Measurements from ENCODE around the gene CALY. TPM values are rescaled to one million over a fixed set of nuclear protein-coding genes. Genes with fewer than 3 reads are reported as not detected.

Gene CALY
- total RNA-seq, 1 experiment from 2014 or later: 1.9 TPM

DNA sequence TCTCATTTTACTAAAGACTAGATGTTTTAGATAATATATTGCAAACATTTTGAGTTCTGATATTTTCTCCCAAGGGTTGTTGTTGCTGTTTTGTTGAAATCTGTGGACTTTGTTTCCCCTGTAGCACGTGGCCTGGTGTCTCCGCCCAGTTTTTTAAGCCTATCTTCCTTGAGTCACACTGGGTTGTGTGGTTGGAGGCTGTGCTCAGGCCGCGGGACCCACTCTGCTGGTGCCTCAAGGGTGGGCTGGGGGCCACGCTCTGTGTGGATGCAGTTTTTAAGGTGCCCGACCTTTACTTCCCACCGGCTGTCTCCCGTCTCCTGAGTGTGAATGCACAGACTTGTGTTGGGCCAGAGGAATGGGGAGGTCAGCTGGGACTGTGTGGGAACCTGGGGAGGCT lies 6.2 kb upstream of the CALY start:
- in situ Hi-C loops (cut with HindIII; ENCODE audit: low pct_unique_long_range_greater_than_20kb, low sequenced_read_pairs) (no loop called here), intact Hi-C loops (cut with micrococcal nuclease; ENCODE audit: unreplicated experiment) (no loop called here)
- H3K27me3 ChIP-seq (ENCODE audit: control insufficient read depth, insufficient read depth, low read length): no peaks in the 10 kb centered on the region
- H3K36me3 ChIP-seq (ENCODE audit: control insufficient read depth, insufficient read depth, low read length): no peaks in the 10 kb centered on the region
- ChIA-PET CTCF (interaction anchor here (1.1 kb wide), 1 partner anchor 13 kb away, joined by 7 read pairs; no protein-coding TSS in a partner anchor), POLR2A (no interaction called here)
- no TSS peak for BruUV-seq (replicated peaks)
- no peak overlapping the region for H3K27ac ChIP-seq (ENCODE audit: low read length)
- H3K4me3 ChIP-seq (ENCODE audit: low read depth in 2 of 2, low read length in 2 of 2): no peak overlapping the region
- no peaks in the 10 kb centered on the region for H3K4me1 ChIP-seq (ENCODE audit: control insufficient read depth, insufficient read depth, low read length)
- no peak for ATAC-seq
- DNase-seq (ENCODE audit: low read depth, low spot score): no peak
- TF ChIP-seq TCF7L2 (IDR thresholded peaks at IDR 0.05; ENCODE audit: low read depth, low read length) (no peak), POLR2AphosphoS5 (IDR thresholded peaks at IDR 0.05; ENCODE audit: low read depth, low read length) (no peak), SIN3A (IDR thresholded peaks at IDR 0.05; ENCODE audit: borderline replicate concordance, insufficient read depth, low read depth, low read length) (no peak)
- TF ChIP-seq, protein P1, sequence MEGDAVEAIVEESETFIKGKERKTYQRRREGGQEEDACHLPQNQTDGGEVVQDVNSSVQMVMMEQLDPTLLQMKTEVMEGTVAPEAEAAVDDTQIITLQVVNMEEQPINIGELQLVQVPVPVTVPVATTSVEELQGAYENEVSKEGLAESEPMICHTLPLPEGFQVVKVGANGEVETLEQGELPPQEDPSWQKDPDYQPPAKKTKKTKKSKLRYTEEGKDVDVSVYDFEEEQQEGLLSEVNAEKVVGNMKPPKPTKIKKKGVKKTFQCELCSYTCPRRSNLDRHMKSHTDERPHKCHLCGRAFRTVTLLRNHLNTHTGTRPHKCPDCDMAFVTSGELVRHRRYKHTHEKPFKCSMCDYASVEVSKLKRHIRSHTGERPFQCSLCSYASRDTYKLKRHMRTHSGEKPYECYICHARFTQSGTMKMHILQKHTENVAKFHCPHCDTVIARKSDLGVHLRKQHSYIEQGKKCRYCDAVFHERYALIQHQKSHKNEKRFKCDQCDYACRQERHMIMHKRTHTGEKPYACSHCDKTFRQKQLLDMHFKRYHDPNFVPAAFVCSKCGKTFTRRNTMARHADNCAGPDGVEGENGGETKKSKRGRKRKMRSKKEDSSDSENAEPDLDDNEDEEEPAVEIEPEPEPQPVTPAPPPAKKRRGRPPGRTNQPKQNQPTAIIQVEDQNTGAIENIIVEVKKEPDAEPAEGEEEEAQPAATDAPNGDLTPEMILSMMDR (IDR thresholded peaks at IDR 0.05): no peak
- TF ChIP-seq, protein P2, sequence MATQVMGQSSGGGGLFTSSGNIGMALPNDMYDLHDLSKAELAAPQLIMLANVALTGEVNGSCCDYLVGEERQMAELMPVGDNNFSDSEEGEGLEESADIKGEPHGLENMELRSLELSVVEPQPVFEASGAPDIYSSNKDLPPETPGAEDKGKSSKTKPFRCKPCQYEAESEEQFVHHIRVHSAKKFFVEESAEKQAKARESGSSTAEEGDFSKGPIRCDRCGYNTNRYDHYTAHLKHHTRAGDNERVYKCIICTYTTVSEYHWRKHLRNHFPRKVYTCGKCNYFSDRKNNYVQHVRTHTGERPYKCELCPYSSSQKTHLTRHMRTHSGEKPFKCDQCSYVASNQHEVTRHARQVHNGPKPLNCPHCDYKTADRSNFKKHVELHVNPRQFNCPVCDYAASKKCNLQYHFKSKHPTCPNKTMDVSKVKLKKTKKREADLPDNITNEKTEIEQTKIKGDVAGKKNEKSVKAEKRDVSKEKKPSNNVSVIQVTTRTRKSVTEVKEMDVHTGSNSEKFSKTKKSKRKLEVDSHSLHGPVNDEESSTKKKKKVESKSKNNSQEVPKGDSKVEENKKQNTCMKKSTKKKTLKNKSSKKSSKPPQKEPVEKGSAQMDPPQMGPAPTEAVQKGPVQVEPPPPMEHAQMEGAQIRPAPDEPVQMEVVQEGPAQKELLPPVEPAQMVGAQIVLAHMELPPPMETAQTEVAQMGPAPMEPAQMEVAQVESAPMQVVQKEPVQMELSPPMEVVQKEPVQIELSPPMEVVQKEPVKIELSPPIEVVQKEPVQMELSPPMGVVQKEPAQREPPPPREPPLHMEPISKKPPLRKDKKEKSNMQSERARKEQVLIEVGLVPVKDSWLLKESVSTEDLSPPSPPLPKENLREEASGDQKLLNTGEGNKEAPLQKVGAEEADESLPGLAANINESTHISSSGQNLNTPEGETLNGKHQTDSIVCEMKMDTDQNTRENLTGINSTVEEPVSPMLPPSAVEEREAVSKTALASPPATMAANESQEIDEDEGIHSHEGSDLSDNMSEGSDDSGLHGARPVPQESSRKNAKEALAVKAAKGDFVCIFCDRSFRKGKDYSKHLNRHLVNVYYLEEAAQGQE (IDR thresholded peaks at IDR 0.05; ENCODE audit: insufficient read depth in 1 of 2, low read depth in 2 of 2, low read length in 1 of 2): no peak
- no peaks in the 10 kb centered on the region for H3K9me3 ChIP-seq (ENCODE audit: control insufficient read depth, insufficient read depth, low read depth, low read length)

DNA sequence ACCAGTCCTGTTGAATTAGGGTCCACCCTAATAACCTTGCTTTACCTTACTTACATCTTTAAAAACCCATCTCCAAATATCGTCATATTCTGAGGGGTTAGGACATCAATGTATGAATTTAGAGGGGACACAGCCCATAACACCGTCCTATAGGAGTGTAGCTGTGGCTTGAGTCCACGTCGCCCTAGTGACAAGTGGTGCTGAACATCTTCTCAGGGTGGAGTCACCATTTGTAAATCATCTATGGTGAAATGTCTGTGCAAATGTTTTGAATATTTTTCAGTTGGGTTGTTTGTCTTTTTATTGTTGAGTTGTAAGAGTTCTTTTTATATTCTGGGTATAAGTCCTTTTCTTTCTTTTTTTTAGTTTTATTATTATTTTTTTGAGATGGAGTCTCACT lies 5.3 kb upstream of the CALY start:
- H3K27me3 ChIP-seq (ENCODE audit: control insufficient read depth, insufficient read depth, low read length): peaks cover 7% of the 10 kb centered on the region
- H3K4me3 ChIP-seq (ENCODE audit: low read depth in 2 of 2, low read length in 2 of 2): no peak overlapping the region
- H3K4me1 ChIP-seq (ENCODE audit: control insufficient read depth, insufficient read depth, low read length): no peaks in the 10 kb centered on the region
- ATAC-seq (no peak), DNase-seq (ENCODE audit: low read depth, low spot score) (no peak)
- H3K36me3 ChIP-seq (ENCODE audit: control insufficient read depth, insufficient read depth, low read length): no peaks in the 10 kb centered on the region
- no TSS peak for BruUV-seq (replicated peaks)
- H3K27ac ChIP-seq (ENCODE audit: low read length): no peak overlapping the region
- no peaks in the 10 kb centered on the region for H3K9me3 ChIP-seq (ENCODE audit: control insufficient read depth, insufficient read depth, low read depth, low read length)
- ChIA-PET POLR2A (no interaction called here), CTCF (no interaction called here)
- intact Hi-C loops (cut with micrococcal nuclease; ENCODE audit: unreplicated experiment): no loop called here
- in situ Hi-C loops (cut with HindIII; ENCODE audit: low pct_unique_long_range_greater_than_20kb, low sequenced_read_pairs): no loop called here
- TF ChIP-seq, protein P1 (IDR thresholded peaks at IDR 0.05): no peak
- TF ChIP-seq, protein P2 (IDR thresholded peaks at IDR 0.05; ENCODE audit: insufficient read depth in 1 of 2, low read depth in 2 of 2, low read length in 1 of 2): no peak
- no peak for TF ChIP-seq SIN3A (IDR thresholded peaks at IDR 0.05; ENCODE audit: borderline replicate concordance, insufficient read depth, low read depth, low read length)
- no peak for TF ChIP-seq POLR2AphosphoS5 (IDR thresholded peaks at IDR 0.05; ENCODE audit: low read depth, low read length)
- TF ChIP-seq TCF7L2 (IDR thresholded peaks at IDR 0.05; ENCODE audit: low read depth, low read length): no peak
